ENCODE measurements around the gene RNF157. TPM values are rescaled to one million over a fixed set of nuclear protein-coding genes. Genes with fewer than 3 reads are reported as not detected.

Gene RNF157
- total and polyA plus RNA-seq, 9 of the 15 experiments (the other 6 are each of a cell fraction or from before 2014, with no cell fraction given), result 8.1 to 31.7 (median 20.8) TPM

DNA sequence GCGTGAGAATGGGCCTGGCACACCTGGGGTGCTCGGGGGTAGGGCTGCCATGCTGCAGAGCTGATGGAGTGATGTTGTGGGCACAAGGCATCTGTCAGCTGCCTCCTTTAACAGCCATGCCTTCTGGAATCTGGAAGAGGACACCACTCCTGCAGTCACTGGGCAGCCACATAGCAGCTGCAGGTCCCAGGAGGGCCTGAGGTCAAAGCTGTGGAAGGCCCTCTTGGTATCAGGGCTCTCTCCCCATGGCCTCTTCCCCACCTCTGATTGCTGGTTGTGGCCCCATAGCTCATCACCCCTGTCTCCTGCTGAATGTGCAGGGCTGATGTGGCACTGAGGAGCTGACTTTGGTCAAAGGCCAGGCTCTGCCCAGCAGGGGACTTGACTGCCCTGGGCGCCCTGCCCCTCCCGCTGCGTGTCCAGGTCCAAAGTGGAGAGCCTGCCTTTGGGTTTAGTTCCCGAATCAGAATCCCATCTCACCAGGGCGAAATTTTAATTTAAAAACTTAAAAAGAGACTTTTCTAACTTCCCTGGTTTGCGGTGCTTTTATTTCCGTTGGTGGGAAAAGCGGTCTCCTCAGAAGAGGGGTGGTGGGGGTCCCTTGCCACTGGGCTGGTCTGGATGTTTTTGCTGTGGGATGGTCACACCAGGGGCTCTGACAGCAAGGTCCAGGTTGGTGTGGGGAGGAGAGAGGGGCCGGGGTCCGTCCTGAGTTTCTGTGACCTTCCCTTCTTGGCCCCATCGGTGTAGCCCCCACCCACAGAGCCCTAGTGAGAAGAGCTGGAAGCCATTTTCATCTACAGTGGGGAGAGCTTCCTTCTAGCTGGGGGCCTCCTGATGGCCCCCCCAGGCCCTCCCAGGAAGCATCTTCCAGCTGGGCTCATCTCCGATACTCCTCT, 30.7 kb upstream of the RNF157 start (continued):
- TF ChIP-seq POLR2AphosphoS2 (IDR thresholded peaks at IDR 0.05; ENCODE audit: low read length), result peak; percentile 43
- peak; percentile 12; the same call in 1 of the 2 replicates for TF ChIP-seq POLR2G (IDR thresholded peaks at IDR 0.05; ENCODE audit: low read depth, low read length)
- peak; percentile 70; the same call in 1 of the 2 replicates for TF ChIP-seq MYNN (IDR thresholded peaks at IDR 0.05)
- no peak for TF ChIP-seq MYNN (CRISPR knock-in tag; IDR thresholded peaks at IDR 0.05)
- no peak for TF ChIP-seq BMI1 (IDR thresholded peaks at IDR 0.05; ENCODE audit: low read length)
- TF ChIP-seq ZNF561 (CRISPR knock-in tag; conservative IDR thresholded peaks at IDR 0.05), result 0 out of 2 replicates have a peak, but pooled peaks have one; percentile 15
- peak; percentile 29 for TF ChIP-seq POLR2A (conservative IDR thresholded peaks at IDR 0.05)
- TF ChIP-seq EZH2 (IDR thresholded peaks at IDR 0.05; ENCODE audit: borderline replicate concordance, low read depth, low read length), result no peak
- no peak for TF ChIP-seq TRIM24 (IDR thresholded peaks at IDR 0.05)
- TF ChIP-seq CEBPG (CRISPR knock-in tag; IDR thresholded peaks at IDR 0.05), result no peak
- TF ChIP-seq CEBPG (tag; conservative IDR thresholded peaks at IDR 0.05 in 1 of 2, IDR thresholded peaks at IDR 0.05 in 1 of 2), result no peak
- TF ChIP-seq RBM22 (IDR thresholded peaks at IDR 0.05; ENCODE audit: low read depth, low read length, poor library complexity, severe bottlenecking), result peak; percentile 70
- TF ChIP-seq, protein P1, sequence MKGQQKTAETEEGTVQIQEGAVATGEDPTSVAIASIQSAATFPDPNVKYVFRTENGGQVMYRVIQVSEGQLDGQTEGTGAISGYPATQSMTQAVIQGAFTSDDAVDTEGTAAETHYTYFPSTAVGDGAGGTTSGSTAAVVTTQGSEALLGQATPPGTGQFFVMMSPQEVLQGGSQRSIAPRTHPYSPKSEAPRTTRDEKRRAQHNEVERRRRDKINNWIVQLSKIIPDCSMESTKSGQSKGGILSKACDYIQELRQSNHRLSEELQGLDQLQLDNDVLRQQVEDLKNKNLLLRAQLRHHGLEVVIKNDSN (CRISPR knock-in tag; IDR thresholded peaks at IDR 0.05), result 0 out of 2 replicates have a peak, but pooled peaks have one; percentile 17
- TF ChIP-seq, protein P2, sequence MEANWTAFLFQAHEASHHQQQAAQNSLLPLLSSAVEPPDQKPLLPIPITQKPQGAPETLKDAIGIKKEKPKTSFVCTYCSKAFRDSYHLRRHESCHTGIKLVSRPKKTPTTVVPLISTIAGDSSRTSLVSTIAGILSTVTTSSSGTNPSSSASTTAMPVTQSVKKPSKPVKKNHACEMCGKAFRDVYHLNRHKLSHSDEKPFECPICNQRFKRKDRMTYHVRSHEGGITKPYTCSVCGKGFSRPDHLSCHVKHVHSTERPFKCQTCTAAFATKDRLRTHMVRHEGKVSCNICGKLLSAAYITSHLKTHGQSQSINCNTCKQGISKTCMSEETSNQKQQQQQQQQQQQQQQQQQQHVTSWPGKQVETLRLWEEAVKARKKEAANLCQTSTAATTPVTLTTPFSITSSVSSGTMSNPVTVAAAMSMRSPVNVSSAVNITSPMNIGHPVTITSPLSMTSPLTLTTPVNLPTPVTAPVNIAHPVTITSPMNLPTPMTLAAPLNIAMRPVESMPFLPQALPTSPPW (CRISPR knock-in tag; IDR thresholded peaks at IDR 0.05), result peak; percentile 24; the same call in 1 of the 2 replicates
- TF ChIP-seq RBFOX2 (IDR thresholded peaks at IDR 0.05; ENCODE audit: low read depth, low read length), result peak; percentile 33
- TF ChIP-seq CCNT2 (IDR thresholded peaks at IDR 0.05; ENCODE audit: borderline replicate concordance, extremely low read depth, insufficient read length, low read depth, low read length), result peak; percentile 1
- TF ChIP-seq, protein P3, sequence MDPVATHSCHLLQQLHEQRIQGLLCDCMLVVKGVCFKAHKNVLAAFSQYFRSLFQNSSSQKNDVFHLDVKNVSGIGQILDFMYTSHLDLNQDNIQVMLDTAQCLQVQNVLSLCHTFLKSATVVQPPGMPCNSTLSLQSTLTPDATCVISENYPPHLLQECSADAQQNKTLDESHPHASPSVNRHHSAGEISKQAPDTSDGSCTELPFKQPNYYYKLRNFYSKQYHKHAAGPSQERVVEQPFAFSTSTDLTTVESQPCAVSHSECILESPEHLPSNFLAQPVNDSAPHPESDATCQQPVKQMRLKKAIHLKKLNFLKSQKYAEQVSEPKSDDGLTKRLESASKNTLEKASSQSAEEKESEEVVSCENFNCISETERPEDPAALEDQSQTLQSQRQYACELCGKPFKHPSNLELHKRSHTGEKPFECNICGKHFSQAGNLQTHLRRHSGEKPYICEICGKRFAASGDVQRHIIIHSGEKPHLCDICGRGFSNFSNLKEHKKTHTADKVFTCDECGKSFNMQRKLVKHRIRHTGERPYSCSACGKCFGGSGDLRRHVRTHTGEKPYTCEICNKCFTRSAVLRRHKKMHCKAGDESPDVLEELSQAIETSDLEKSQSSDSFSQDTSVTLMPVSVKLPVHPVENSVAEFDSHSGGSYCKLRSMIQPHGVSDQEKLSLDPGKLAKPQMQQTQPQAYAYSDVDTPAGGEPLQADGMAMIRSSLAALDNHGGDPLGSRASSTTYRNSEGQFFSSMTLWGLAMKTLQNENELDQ (CRISPR knock-in tag; IDR thresholded peaks at IDR 0.05; ENCODE audit: borderline replicate concordance), result peak; percentile 89; the same call in 1 of the 2 replicates
- TF ChIP-seq, protein P4, sequence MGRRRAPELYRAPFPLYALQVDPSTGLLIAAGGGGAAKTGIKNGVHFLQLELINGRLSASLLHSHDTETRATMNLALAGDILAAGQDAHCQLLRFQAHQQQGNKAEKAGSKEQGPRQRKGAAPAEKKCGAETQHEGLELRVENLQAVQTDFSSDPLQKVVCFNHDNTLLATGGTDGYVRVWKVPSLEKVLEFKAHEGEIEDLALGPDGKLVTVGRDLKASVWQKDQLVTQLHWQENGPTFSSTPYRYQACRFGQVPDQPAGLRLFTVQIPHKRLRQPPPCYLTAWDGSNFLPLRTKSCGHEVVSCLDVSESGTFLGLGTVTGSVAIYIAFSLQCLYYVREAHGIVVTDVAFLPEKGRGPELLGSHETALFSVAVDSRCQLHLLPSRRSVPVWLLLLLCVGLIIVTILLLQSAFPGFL (CRISPR knock-in tag; IDR thresholded peaks at IDR 0.05), result no peak
- TF ChIP-seq ZFX (CRISPR knock-in tag; IDR thresholded peaks at IDR 0.05), result no peak
- TF ChIP-seq SUPT5H (IDR thresholded peaks at IDR 0.05), result peak; percentile 37; the same call in 1 of the 2 replicates
- TF ChIP-seq ZBED1 (IDR thresholded peaks at IDR 0.05), result peak; percentile 47; the same call in 1 of the 2 replicates
- peak; percentile 33; the same call in 1 of the 2 replicates for TF ChIP-seq ZC3H4 (CRISPR knock-in tag; IDR thresholded peaks at IDR 0.05; ENCODE audit: borderline replicate concordance)
